HG02642 (cell line): ENCODE results near the gene YEATS2.

Experiments
- ATAC-seq: cut with Tn5 transposase; IDR thresholded peaks from one replicate; pipeline ENCODE4 v1.9.1; 2021; ENCODE audit warnings: mild to moderate bottlenecking; ENCODE audit not compliant: unreplicated experiment, poor library complexity

The YEATS2 gene

GRCh38 chr3:183826448-183827250, 129.1 kb downstream of the YEATS2 start:
- no peak for ATAC-seq

- no peak for ATAC-seq
Measured at GRCh38 chr3:183827809-183828537, 130.4 kb downstream of the YEATS2 start.

- ATAC-seq: no peak
Measured at GRCh38 chr3:183828538-183828870, 130.9 kb downstream of the YEATS2 start.

DNA sequence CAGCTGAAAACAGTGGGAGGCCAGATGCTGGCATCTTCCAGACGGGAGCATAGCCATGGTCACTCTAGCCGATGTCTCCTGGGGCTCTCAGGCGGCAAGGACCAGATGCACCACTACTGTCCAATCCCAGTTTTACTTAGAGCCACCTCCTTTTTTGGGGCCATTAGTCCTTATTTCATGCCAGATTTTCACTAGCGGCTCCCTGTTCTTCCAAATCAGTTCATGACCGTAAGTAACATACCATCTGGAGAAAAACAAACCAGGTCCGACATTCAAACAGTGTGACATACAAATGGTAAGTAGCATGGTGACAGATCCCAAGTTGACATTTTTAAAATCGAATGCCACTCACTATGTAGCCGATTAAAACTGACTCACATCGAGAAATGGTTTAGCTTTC, 131.9 kb downstream of the YEATS2 start:
- no peak for ATAC-seq

GRCh38 chr3:183830187-183830586, 132.6 kb downstream of the YEATS2 start:
- no peak for ATAC-seq

GRCh38 chr3:183833516-183833915, 135.9 kb downstream of the YEATS2 start:
- ATAC-seq: no peak

DNA sequence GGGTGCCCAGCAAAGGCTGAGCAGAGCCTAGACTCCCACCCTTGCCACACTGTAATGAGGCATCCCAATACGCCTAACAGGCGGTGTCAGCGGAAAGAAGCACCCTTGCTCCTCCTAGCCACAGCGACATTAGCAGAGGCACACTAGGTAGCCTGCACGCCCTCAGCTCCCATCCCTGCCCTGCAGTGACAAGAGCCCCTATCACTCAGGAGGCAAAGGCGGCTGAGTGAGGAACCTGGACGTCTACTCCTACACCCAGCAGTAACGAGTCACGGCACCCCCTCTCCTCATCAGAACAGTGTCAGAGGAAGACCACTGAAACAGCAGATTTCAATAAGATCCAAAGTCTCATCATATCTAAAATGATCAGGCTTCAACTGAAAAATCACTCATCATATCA, 139.8 kb downstream of the YEATS2 start:
- ATAC-seq: no peak

DNA sequence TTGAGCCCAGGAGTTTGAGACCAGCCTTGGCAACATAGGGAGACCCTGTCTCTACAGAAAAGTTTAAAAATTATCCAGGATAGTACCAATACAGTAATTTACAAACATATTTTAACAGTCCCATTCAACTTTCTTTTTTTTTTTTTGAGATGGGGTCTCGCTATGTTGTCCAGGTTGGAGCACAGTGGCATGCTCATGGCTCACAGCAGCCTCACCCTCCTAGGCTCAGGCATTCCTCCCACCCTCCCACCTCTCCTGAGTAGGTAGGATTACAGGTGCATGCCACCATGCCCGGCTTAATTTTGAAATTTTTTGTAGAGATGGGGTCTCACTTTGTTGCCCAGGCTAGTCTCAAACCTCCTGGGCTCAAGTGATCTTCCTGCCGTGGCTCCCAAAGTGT, 140.3 kb downstream of the YEATS2 start:
- no peak for ATAC-seq

GRCh38 chr3:183839751-183840150, 142.2 kb downstream of the YEATS2 start:
- ATAC-seq: no peak

DNA sequence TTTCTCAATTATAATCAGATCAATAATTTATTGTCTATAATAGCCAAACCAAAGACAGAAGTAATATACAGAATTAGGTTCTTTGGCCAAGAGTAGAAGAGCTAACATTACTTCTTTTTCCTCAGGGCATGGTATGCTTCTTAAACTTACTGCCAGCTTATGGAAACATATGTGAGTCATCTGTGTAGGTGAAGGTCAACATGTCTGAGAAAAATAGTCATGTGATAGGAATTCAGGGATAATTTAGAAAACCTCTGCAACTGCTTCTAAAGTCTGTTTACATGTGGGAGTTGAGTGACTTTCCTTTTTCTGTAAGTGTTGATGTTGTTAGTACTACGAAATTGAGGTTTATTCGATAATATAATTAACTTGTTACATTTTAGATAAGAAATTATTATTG, 147.0 kb downstream of the YEATS2 start:
- ATAC-seq: no peak

- no peak for ATAC-seq
Measured at GRCh38 chr3:183845090-183845489, 147.5 kb downstream of the YEATS2 start.

GRCh38 chr3:183845608-183846288, 148.2 kb downstream of the YEATS2 start:
- no peak for ATAC-seq

GRCh38 chr3:183854318-183855035, 156.9 kb downstream of the YEATS2 start:
- no peak for ATAC-seq

- no peak for ATAC-seq
Measured at GRCh38 chr3:183857863-183858262, 160.3 kb downstream of the YEATS2 start.
